Thymus (tissue), 11 donors: ENCODE measurements around the gene NAA25. TPM values are rescaled to one million over a fixed set of nuclear protein-coding genes. Genes with fewer than 3 reads are reported as not detected.

Source experiments
- DNase-seq, 9 donors: peaks; one replicate each; pipeline ENCODE4 v3.0.0-alpha.2; 2013; ENCODE audit warnings: low spot score in 9 of 9, low read depth in 6 of 9, missing footprints in 1 of 9
- H3K27ac ChIP-seq, 2 donors: one replicate each; pipeline ENCODE4 v1.5.1; 2013; ENCODE audit warnings: control low read depth in 1 of 2, low read depth in 1 of 2, low read length in 1 of 2, mild to moderate bottlenecking in 1 of 2, moderate library complexity in 1 of 2
- H3K27me3 ChIP-seq, 2 donors: one replicate each; pipeline ENCODE4 v1.5.1; 2013; ENCODE audit warnings: low read length in 1 of 2; ENCODE audit not compliant: control insufficient read depth in 2 of 2, insufficient read depth in 1 of 2
- H3K36me3 ChIP-seq, 2 donors: one replicate each; pipeline ENCODE4 v1.5.1; 2013; ENCODE audit warnings: low read length in 1 of 2, mild to moderate bottlenecking in 1 of 2, moderate library complexity in 1 of 2; ENCODE audit not compliant: control insufficient read depth in 2 of 2, insufficient read depth in 2 of 2
- H3K4me1 ChIP-seq, 2 donors: one replicate each; pipeline ENCODE4 v1.5.1; 2013; ENCODE audit warnings: low read length in 2 of 2; ENCODE audit not compliant: control insufficient read depth in 2 of 2, insufficient read depth in 2 of 2
- H3K4me3 ChIP-seq, 2 donors: one replicate each; pipeline ENCODE4 v1.5.1; 2013; ENCODE audit warnings: low read length in 2 of 2, control low read depth in 1 of 2, mild to moderate bottlenecking in 1 of 2
- H3K9me3 ChIP-seq, 2 donors: one replicate each; pipeline ENCODE4 v1.5.1; 2013; ENCODE audit warnings: low read length in 1 of 2, mild to moderate bottlenecking in 1 of 2; ENCODE audit not compliant: control insufficient read depth in 2 of 2, insufficient read depth in 1 of 2
- WGBS: extraction: QIAGEN DNeasy Blood & Tissue Kit; methylation state at CpG from one replicate; pipeline ENCODE4 v1.1.7; 2013; 5-methylcytosine and 5-hydroxymethylcytosine counted together
- polyA plus RNA-seq: library from polyadenylated mRNA; stranded (reverse); fragments of 200-250 nt; gene quantifications from one replicate; pipeline ENCODE4 v1.2.3, GENCODE V29; 2013
- total RNA-seq: library from RNA; stranded (reverse); fragments of 120-200 nt; gene quantifications from one replicate; pipeline ENCODE4 v1.2.4, GENCODE V29; 2013
- donor health status: healthy.

The NAA25 gene
- total and polyA plus RNA-seq, 2 donors = 9.2 to 11.4 TPM

- no peak for DNase-seq
- no peaks in the 10 kb centered on the region for H3K9me3 ChIP-seq
- no peaks in the 10 kb centered on the region for H3K36me3 ChIP-seq
- WGBS = 99% methylated on average over 2 of the region's 2 CpGs
- no peak overlapping the region for H3K27ac ChIP-seq
- H3K27me3 ChIP-seq = no peaks in the 10 kb centered on the region
- no peaks in the 10 kb centered on the region for H3K4me1 ChIP-seq
- no peak overlapping the region for H3K4me3 ChIP-seq
Observed at GRCh38 chr12:111981987-111982386, 126.6 kb downstream of the NAA25 start.

GRCh38 chr12:111980598-111980997 is 128.0 kb downstream of the NAA25 start:
- Histone ChIP-seq H3K27ac (no peak overlapping the region), H3K27me3 (no peaks in the 10 kb centered on the region), H3K4me1 (no peaks in the 10 kb centered on the region), H3K9me3 (no peaks in the 10 kb centered on the region), H3K36me3 (no peaks in the 10 kb centered on the region), H3K4me3 (no peak overlapping the region)
- DNase-seq = no peak
- 98% methylated on average over 5 of the region's 5 CpGs for WGBS

GRCh38 chr12:111978545-111978944 is 130.0 kb downstream of the NAA25 start:
- Histone ChIP-seq H3K4me1 (no peaks in the 10 kb centered on the region), H3K4me3 (no peak overlapping the region), H3K27ac (no peak overlapping the region), H3K36me3 (no peaks in the 10 kb centered on the region), H3K27me3 (no peaks in the 10 kb centered on the region), H3K9me3 (no peaks in the 10 kb centered on the region)
- DNase-seq = no peak

GRCh38 chr12:111976860-111977259 is 131.7 kb downstream of the NAA25 start:
- no peak overlapping the region for H3K4me3 ChIP-seq
- H3K27ac ChIP-seq = no peak overlapping the region
- H3K27me3 ChIP-seq = no peaks in the 10 kb centered on the region
- no peaks in the 10 kb centered on the region for H3K4me1 ChIP-seq
- H3K36me3 ChIP-seq = peaks cover 0 to 3% of the 10 kb centered on the region in 2 donors
- no peak for DNase-seq
- H3K9me3 ChIP-seq = no peaks in the 10 kb centered on the region

Other genes starting within 250 kb of the NAA25 start
- 12.7 TPM for gene TMEM116, start 95.6 kb downstream of the NAA25 start, total RNA-seq
- 11.4 TPM for gene TMEM116, start 95.6 kb downstream of the NAA25 start, polyA plus RNA-seq
- gene ERP29, start 95.4 kb downstream of the NAA25 start, total RNA-seq = 85.0 TPM
- gene ERP29, start 95.4 kb downstream of the NAA25 start, polyA plus RNA-seq = 130 TPM
- gene TRAFD1, start 16.8 kb upstream of the NAA25 start, total RNA-seq = 46.3 TPM
- 25.7 TPM for gene TRAFD1, start 16.8 kb upstream of the NAA25 start, polyA plus RNA-seq